B cell (primary cell): ENCODE results near the gene COG2. TPM values are rescaled to one million over a fixed set of nuclear protein-coding genes. Genes with fewer than 3 reads are reported as not detected.

Experiments used
- ATAC-seq: fragments of 200-7000 bp; cut with Tn5 transposase; one replicate; pipeline ENCODE4 v1.10.0; 2021; ENCODE audit warnings: low read depth, mild to moderate bottlenecking, moderate number of reproducible peaks, moderate library complexity
- CTCF ChIA-PET: fragments of 350-600 bp; sonication (Branson Sonifier 250); formaldehyde crosslinking; loops from one replicate; lab custom pipeline; 2021; ENCODE audit warnings: antibody characterized with exemption, inconsistent platforms; lab: Charles Lee
- POLR2A ChIA-PET: fragments of 350-600 bp; sonication (Branson Sonifier 250); formaldehyde crosslinking; loops from one replicate; lab custom pipeline; 2021; ENCODE audit warnings: antibody characterized with exemption; lab: Charles Lee
- DNase-seq: peaks from one replicate; pipeline ENCODE4 v3.0.0; 2013
- H2AFZ ChIP-seq: 2 replicates; pipeline ENCODE4 v1.6.1; 2012; ENCODE audit warnings: mild to moderate bottlenecking, low read depth, low read length; ENCODE audit not compliant: insufficient read depth, poor library complexity, severe bottlenecking
- H3K27ac ChIP-seq, 2 donors: 1 replicate in 1 of 2; 2 replicates in 1 of 2; pipeline ENCODE4 v1.5.1; 2012 to 2013; ENCODE audit warnings: low read length in 2 of 2, mild to moderate bottlenecking in 2 of 2, moderate library complexity in 1 of 2
- H3K27me3 ChIP-seq, 4 experiments: fragments of 200-600 bp in 1 of 4; sonication (generic) in 1 of 4; replicated peaks in 1 of 4; 1 replicate in 2 of 4; 2 replicates in 2 of 4; pipeline versions ENCODE4 v1.6.1 to v1.7.0; 2013 to 2016; ENCODE audit warnings: low read length in 3 of 4, mild to moderate bottlenecking in 2 of 4, mixed read lengths in 1 of 4, moderate library complexity in 1 of 4; ENCODE audit not compliant: insufficient read depth in 4 of 4, control insufficient read depth in 3 of 4; ENCODE audit errors: control extremely low read depth in 1 of 4
- H3K36me3 ChIP-seq, 2 experiments: replicated peaks in 1 of 2; 1 replicate in 1 of 2; 2 replicates in 1 of 2; pipeline versions ENCODE4 v1.6.1 to v1.7.1; 2013; ENCODE audit warnings: low read length in 1 of 2; ENCODE audit not compliant: insufficient read depth in 2 of 2, control insufficient read depth in 1 of 2; ENCODE audit errors: control extremely low read depth in 1 of 2, extremely low read depth in 1 of 2
- H3K4me1 ChIP-seq, 2 donors: fragments of 200-600 bp in 1 of 2; sonication (generic) in 1 of 2; 1 replicate in 1 of 2; 2 replicates in 1 of 2; pipeline versions ENCODE4 v1.5.1 to v1.6.1; 2013 to 2017; ENCODE audit warnings: low read length in 2 of 2; ENCODE audit not compliant: control insufficient read depth in 2 of 2, insufficient read depth in 2 of 2
- H3K4me2 ChIP-seq: replicated peaks from 2 replicates; pipeline ENCODE3; 2012; ENCODE audit warnings: mild to moderate bottlenecking, low read depth, low read length; ENCODE audit not compliant: poor library complexity, severe bottlenecking
- H3K4me3 ChIP-seq, 5 experiments: fragments of 200-600 bp in 1 of 5; sonication (generic) in 1 of 5; 1 replicate in 3 of 5; 2 replicates in 2 of 5; pipeline versions ENCODE4 v1.5.1 to v1.7.0; 2011 to 2016; ENCODE audit warnings: low read length in 4 of 5, mild to moderate bottlenecking in 4 of 5, low read depth in 2 of 5, control low read depth in 1 of 5, moderate library complexity in 1 of 5; ENCODE audit not compliant: insufficient read depth in 1 of 5; ENCODE audit errors: control extremely low read depth in 1 of 5, extremely low read depth in 1 of 5
- H3K79me2 ChIP-seq: fragments of 200-600 bp; sonication (generic); one replicate; pipeline ENCODE4 v1.6.0; 2016; ENCODE audit warnings: low read length; ENCODE audit not compliant: control insufficient read depth, insufficient read depth
- H3K9ac ChIP-seq: fragments of 200-600 bp; sonication (generic); 2 replicates; pipeline ENCODE4 v1.6.1; 2017; ENCODE audit warnings: mild to moderate bottlenecking, low read length, moderate library complexity
- H3K9me3 ChIP-seq, 3 donors: one replicate each; pipeline versions ENCODE4 v1.6.1 to v1.7.1; 2013; ENCODE audit warnings: low read length in 2 of 3; ENCODE audit not compliant: control insufficient read depth in 2 of 3, insufficient read depth in 1 of 3; ENCODE audit errors: control extremely low read depth in 1 of 3
- H4K20me1 ChIP-seq: 2 replicates; pipeline ENCODE4 v1.6.0; 2012; ENCODE audit warnings: mild to moderate bottlenecking, low read length; ENCODE audit not compliant: insufficient read depth, control insufficient read depth, poor library complexity, severe bottlenecking
- H3K27ac Mint-ChIP-seq: one replicate; pipeline ENCODE4 v1.8.0; 2021; ENCODE audit warnings: mixed read lengths
- H3K27me3 Mint-ChIP-seq: one replicate; pipeline ENCODE4 v1.8.0; 2021; ENCODE audit warnings: mixed read lengths
- H3K4me1 Mint-ChIP-seq: one replicate; pipeline ENCODE4 v1.8.0; 2021; ENCODE audit warnings: mixed read lengths
- H3K4me3 Mint-ChIP-seq: one replicate; pipeline ENCODE4 v1.8.0; 2021; ENCODE audit warnings: mixed read lengths
- H3K9me3 Mint-ChIP-seq: one replicate; pipeline ENCODE4 v1.8.0; 2022; ENCODE audit warnings: mixed read lengths; ENCODE audit not compliant: insufficient read depth
- CTCF ChIP-seq: fragments of 200-600 bp; IDR thresholded peaks from one replicate; pipeline ENCODE4 v1.8.0; 2022; ENCODE audit warnings: antibody characterized with exemption, mild to moderate bottlenecking
- EZH2 ChIP-seq: IDR thresholded peaks from 2 replicates; pipeline ENCODE4 v1.6.1; 2012; ENCODE audit warnings: borderline replicate concordance, low read depth, mild to moderate bottlenecking, moderate library complexity, low read length; ENCODE audit not compliant: insufficient read depth, poor library complexity, severe bottlenecking
- WGBS: methylation state at CpG from one replicate; pipeline ENCODE4 v1.1.5; 2013; ENCODE audit warnings: missing lambda C conversion rate; ENCODE audit not compliant: insufficient coverage; 5-methylcytosine and 5-hydroxymethylcytosine counted together
- intact Hi-C: fragments of 100-400 bp; cut with micrococcal nuclease; formaldehyde crosslinking; loops from one replicate; pipeline ENCODE4 v1.10.0; 2022
- polyA plus RNA-seq: library from polyadenylated mRNA; depleted of rRNA; stranded (reverse); fragments of >200 nt; gene quantifications from 2 replicates; pipeline ENCODE4 v1.2.3, GENCODE V29; 2012
- total RNA-seq, 2 donors: library from RNA; stranded (reverse); fragments of 120-200 nt in 1 of 2; gene quantifications; 1 replicate in 1 of 2; 2 replicates in 1 of 2; pipeline versions ENCODE4 v1.2.3 to v1.2.4, GENCODE V29; 2013 to 2022

COG2 gene
- total and polyA plus RNA-seq, 2 donors (not counting 1 experiment from before 2014, with no cell fraction given), result 17.0 to 42.5 TPM

GRCh38 chr1:230658691-230659090 is 16.4 kb downstream of the COG2 start:
- ChIA-PET POLR2A (no interaction called here), CTCF (no interaction called here)
- DNase-seq (no peak), ATAC-seq (no peak)
- H3K4me1 ChIP-seq, result no peaks in the 10 kb centered on the region
- no peak overlapping the region for H3K4me2 ChIP-seq
- no peaks in the 10 kb centered on the region for H3K9me3 Mint-ChIP-seq
- H3K36me3 ChIP-seq, result peaks cover 7 to 32% of the 10 kb centered on the region in 2 experiments
- intact Hi-C loops, result no loop called here
- H3K4me3 ChIP-seq, result no peak overlapping the region
- peaks cover 28% of the 10 kb centered on the region for H3K79me2 ChIP-seq
- no peaks in the 10 kb centered on the region for H3K27me3 ChIP-seq
- no peak overlapping the region for H3K4me3 Mint-ChIP-seq
- peaks cover 23% of the 10 kb centered on the region for H4K20me1 ChIP-seq
- TF ChIP-seq EZH2, result no peak
- TF ChIP-seq CTCF, result no peak
- H2AFZ ChIP-seq, result no peak overlapping the region
- H3K9ac ChIP-seq, result no peak overlapping the region
- H3K4me1 Mint-ChIP-seq, result peaks cover 25% of the 10 kb centered on the region
- no peaks in the 10 kb centered on the region for H3K27me3 Mint-ChIP-seq
- WGBS, result no CpG with 5 or more reads among the region's 2 CpGs
- H3K27ac ChIP-seq, result no peak overlapping the region
- H3K27ac Mint-ChIP-seq, result no peak overlapping the region
- no peaks in the 10 kb centered on the region for H3K9me3 ChIP-seq

- TF ChIP-seq EZH2 (no peak), CTCF (no peak)
- H4K20me1 ChIP-seq, result peaks cover 9% of the 10 kb centered on the region
- ChIA-PET CTCF (no interaction called here), POLR2A (no interaction called here)
- no peak for ATAC-seq
- H3K27ac Mint-ChIP-seq, result no peak overlapping the region
- no peaks in the 10 kb centered on the region for H3K4me1 ChIP-seq
- peaks cover 2% of the 10 kb centered on the region for H3K4me1 Mint-ChIP-seq
- no peak for DNase-seq
- no peaks in the 10 kb centered on the region for H3K9me3 ChIP-seq
- no peaks in the 10 kb centered on the region for H3K27me3 ChIP-seq
- no peak overlapping the region for H2AFZ ChIP-seq
- no peaks in the 10 kb centered on the region for H3K27me3 Mint-ChIP-seq
- H3K9ac ChIP-seq, result no peak overlapping the region
- no peak overlapping the region for H3K4me2 ChIP-seq
- no peaks in the 10 kb centered on the region for H3K9me3 Mint-ChIP-seq
- intact Hi-C loops, result no loop called here
- H3K27ac ChIP-seq, result no peak overlapping the region
- no peak overlapping the region for H3K4me3 Mint-ChIP-seq
- peaks cover 8% of the 10 kb centered on the region for H3K79me2 ChIP-seq
- no peak overlapping the region for H3K4me3 ChIP-seq
- WGBS, result 83% methylated on average over 1 of the region's 4 CpGs
- peaks cover 11 to 58% of the 10 kb centered on the region in 2 experiments for H3K36me3 ChIP-seq
These were observed 19.7 kb downstream of the COG2 start for GRCh38 chr1:230661976-230662375.
